Mammary epithelial cell (primary cell): ENCODE data around the gene PSTK.

Experiments used
- EZH2 ChIP-seq: IDR thresholded peaks from 2 replicates; pipeline ENCODE4 v1.6.1; 2012; ENCODE audit warnings: low read length, inconsistent platforms, borderline replicate concordance
- TF ChIP-seq, protein P1 (sequence below), 2 donors: IDR thresholded peaks in 1 of 2; conservative IDR thresholded peaks in 1 of 2; 2 replicates each; pipeline ENCODE4 v1.5.1; 2011 to 2012; ENCODE audit warnings: inconsistent platforms in 2 of 2, low read length in 2 of 2, mild to moderate bottlenecking in 2 of 2, control low read depth in 1 of 2, low read depth in 1 of 2; ENCODE audit not compliant: insufficient read depth in 1 of 2; ENCODE audit errors: extremely low read depth in 1 of 2

DNA sequence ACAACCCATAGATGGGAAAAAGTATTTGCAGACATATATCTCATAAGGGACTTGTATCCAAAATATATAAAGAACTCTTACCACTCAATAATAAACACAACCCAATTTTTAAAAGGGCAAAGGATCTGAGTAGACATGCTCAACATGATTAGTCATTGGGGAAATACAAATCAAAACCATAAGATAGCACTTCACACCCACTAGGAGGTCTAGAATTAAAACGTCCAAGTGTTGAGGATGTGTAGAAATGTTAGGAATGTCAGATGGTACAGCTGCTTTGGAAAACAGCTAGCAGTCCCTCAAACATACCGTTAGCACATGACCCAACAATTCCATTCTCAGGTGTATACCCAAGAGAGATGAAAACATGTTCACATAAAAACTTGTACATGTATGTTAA lies 8.3 kb downstream of the PSTK start:
- TF ChIP-seq, protein P1, sequence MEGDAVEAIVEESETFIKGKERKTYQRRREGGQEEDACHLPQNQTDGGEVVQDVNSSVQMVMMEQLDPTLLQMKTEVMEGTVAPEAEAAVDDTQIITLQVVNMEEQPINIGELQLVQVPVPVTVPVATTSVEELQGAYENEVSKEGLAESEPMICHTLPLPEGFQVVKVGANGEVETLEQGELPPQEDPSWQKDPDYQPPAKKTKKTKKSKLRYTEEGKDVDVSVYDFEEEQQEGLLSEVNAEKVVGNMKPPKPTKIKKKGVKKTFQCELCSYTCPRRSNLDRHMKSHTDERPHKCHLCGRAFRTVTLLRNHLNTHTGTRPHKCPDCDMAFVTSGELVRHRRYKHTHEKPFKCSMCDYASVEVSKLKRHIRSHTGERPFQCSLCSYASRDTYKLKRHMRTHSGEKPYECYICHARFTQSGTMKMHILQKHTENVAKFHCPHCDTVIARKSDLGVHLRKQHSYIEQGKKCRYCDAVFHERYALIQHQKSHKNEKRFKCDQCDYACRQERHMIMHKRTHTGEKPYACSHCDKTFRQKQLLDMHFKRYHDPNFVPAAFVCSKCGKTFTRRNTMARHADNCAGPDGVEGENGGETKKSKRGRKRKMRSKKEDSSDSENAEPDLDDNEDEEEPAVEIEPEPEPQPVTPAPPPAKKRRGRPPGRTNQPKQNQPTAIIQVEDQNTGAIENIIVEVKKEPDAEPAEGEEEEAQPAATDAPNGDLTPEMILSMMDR (conservative IDR thresholded peaks at IDR 0.05 in 1 of 2, IDR thresholded peaks at IDR 0.05 in 1 of 2; ENCODE audit: extremely low read depth in 1 of 2, insufficient read depth in 1 of 2, low read depth in 1 of 2, low read length in 2 of 2): no peak
- no peak for TF ChIP-seq EZH2
